ENCODE measurements around the gene EPB42. TPM values are rescaled to one million over a fixed set of nuclear protein-coding genes. Genes with fewer than 3 reads are reported as not detected.
"Not testable (repeated sequence)": the region's sequence is repeated elsewhere in the genome, so short reads cannot be mapped to it uniquely, and the experiment has no call there.

EPB42 gene
- total RNA-seq, 1 donor from 2014 or later = 0.94 TPM

DNA sequence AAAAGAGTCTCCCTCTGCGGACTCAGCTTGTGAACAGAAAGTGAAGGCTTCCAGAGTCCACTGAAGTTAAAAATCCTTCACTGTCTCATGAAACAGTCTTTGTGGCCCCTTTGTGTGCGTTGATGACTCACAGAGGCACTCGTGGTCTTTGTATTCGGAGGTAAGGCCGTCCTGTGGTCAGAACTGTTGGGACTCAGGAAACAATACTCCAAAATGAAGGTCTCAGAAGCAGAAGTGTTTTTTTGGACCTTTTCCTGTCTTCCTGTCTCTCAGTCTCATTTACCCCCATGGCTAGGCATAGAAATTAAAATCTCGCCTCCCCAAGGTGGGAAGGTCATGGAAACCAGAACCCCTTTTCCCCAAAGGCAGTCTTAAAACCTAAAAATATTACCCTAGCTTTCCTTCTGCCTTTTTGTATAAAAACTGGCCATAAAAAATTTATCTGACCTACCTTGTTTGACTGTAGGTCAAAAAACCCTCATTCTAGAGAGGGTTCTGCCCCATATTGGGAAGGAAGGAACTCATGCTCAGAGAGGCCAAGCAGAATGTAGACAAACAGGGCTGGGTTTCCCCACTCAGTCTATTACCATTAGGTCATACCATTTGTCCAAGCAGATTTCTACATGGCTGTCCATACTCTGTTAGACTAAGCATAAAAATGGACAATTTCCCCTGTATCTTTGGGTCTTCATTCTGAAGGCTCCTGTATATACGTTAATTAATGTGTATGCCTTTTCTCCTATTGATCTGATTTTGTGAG is 19.1 kb upstream of the EPB42 start:
- DNase-seq = no peak

DNA sequence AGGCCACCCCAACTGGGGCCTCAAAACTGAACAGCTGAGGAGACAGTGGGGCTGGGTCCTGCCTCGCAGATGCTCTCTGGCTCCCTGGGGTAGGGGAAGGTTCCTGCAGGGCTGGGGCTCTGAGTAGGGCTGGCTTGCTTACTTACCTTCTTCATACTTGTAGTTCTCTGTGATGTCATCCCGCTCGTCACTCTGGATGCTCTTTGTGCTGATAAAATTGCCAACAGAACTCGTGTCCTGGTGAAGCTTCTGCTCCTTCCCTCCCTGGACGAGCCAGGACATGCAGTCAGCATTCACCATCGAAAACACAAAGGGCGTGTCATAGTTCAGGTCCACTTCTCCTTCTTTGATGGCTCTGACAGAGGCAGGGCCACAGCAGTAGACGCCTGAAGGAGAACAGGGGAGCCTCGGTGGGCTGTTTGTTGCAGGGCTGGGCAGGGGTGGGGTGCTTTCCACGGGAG is 17.9 kb upstream of the EPB42 start:
- DNase-seq = no peak

DNA sequence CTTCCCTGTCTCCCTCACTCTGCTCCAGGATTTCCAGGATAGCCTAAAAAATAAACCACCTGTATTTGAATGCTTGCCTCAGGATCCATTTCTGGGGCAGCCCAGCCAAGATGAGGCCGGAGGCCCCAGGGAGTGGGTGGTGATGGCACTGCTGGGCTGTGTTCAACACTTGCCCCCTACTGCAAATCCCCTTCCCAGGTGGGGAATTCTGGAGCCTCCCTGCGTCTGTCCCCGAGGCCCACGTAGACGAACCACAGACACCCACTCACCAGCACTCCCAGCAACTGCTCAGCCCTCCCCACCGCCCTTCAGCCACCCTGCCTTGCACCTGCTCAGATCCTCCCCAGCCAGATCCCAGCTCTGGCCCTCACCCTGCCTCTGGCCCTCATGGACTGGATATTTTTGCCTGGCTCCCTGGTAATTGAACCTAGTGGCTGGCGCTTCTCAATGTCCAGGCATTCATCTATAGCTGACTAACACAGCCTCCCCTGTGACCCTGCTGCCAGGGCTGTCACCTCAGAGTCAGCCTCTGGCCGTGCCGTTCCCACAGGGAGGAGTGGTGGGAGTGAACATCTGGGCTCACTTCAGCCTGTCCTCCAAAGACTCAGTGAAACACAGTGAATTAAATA is 17.1 kb upstream of the EPB42 start:
- no peak for DNase-seq

DNA sequence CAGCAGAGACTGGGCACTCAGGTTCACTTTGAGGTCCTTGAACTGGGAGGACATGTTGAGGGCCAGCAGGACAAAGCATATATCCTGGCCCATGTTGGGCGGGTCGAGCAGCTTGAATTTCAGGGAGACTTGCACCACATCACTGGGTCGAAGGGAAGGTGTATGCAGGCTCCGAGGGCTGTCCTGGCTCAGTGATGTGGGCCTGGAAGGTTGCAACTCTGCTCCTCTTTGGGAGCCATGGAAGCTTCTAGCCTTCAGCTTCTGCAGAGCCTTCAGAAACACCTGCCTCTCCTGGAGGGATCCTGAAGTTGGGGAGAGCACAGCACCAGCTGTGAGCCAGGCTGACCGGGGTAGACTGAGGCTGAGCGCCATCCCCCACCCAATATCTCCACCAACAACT is 14.7 kb upstream of the EPB42 start:
- DNase-seq = no peak

DNA sequence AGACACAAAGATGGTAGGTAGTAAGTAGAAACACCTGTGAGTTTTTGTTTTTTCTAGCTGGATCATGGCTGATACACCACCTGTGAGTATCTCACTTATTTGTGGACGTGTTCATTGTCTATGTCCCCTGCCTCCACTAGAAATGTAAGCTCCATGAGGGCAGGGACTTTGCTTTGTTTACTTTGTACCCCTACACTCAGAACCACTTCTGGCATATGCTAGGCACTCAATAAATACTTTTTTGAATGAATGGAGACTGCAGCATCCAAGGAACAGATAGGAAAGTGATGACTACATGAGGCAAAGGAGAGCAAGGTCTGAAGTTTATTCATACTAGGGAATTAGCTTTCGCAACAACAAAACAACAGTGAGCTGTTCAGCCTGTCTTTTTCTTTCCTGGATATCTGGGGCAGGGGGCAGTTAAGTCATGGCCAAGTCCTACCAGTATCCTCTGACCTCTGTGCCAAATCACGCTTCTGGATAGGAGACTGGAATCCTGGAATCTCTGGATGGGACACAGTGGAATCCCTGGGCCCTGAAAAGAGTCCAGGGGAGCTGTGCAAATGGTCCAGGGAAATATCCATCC is 11.6 kb upstream of the EPB42 start:
- DNase-seq = no peak

DNA sequence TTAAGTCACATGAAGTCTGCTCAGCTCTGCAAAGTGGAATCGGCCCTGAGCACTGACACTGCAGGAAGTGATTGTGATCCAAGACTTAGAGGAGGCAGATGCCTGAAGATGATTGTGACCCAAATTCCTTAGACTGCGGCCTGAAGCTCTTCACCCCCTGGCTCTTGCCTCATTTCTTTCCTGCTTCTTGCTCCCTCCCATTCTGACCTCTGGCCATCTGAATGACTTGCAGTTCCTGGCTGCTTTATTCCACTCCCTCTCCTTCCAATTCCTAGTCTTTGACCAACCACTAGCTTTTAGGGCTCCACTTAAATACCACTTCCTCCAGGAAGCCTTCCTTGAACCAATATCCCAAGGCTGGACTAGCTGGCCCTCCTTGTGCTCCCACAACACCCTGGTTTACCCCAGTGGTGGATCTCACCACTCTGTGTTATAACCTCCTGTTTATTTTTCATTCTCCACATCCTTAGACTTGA is 9.9 kb upstream of the EPB42 start:
- DNase-seq = no peak

DNA sequence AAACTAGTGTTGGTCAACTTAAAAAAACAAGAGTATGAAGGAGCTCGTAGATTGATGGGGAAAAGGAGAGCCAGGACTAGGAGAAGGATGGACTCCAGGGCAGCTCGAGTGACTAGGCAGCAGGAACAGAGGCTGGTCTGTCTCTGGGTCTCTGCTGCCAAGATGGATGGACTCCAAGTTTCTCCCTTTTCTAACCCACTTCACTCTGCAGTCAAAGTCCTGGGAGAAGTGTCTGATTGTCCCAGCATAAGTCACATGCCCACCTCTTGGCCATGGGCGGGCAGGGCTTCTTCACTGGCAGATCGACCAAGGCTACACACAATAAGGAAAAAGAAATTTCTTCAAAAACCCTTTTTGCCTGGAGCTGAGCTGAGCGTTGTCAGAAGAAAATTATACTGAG is 9.2 kb upstream of the EPB42 start:
- DNase-seq = no peak

DNA sequence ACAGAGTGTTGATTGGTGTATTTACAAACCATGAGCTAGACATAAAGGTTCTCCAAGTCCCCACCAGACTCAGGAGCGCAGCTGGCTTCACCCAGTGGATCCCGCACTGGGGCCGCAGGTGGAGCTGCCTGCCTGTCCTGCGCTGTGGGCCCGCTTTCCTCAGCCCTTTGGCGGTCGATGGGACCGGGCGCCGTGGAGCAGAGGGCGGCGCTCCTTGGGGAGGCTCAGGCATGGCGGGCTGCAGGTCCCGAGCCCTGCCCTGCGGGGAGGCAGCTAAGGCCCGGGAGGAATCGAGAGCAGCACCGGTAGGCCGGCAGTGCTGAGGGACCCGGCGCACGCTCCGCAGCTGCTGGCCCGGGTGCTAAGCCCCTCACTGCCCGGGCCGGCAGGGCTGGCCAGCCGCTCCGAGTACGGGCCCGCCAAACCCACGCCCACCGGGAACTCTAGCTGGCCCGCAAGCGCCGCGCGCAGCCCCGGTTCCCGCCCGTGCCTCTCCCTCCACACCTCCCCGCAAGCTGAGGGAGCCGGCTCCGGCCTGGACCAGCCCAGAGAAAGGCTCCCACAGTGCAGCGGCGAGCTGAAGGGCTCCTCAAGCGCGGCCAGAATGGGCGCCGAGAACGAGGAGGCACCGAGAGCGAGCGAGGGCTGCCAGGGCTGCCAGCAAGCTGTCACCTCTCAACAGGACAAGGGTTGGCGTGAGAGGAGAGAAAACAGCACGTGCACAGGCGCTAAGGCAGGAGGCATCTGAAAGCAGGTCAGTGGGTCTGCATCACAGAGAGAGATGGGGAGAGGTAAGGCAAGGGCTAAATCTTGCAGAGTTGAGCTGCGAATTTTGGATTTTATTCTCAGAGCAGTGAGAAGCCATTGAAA is 5.9 kb upstream of the EPB42 start:
- DNase-seq = no peak

DNA sequence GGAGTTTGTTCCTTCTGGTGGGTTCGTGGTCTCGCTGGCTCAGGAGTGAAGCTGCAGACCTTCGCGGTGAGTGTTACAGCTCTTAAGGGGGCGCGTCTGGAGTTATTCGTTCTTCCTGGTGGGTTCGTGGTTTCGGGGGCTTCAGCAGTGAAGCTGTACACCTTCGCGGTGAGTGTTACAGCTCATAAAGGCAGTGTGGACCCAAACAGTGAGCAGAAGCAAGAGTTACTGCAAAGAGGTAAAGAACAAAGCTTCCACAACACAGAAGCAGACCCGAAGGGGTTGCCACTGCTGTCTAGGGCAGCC is 5.1 kb upstream of the EPB42 start:
- not testable (repeated sequence) for DNase-seq

DNA sequence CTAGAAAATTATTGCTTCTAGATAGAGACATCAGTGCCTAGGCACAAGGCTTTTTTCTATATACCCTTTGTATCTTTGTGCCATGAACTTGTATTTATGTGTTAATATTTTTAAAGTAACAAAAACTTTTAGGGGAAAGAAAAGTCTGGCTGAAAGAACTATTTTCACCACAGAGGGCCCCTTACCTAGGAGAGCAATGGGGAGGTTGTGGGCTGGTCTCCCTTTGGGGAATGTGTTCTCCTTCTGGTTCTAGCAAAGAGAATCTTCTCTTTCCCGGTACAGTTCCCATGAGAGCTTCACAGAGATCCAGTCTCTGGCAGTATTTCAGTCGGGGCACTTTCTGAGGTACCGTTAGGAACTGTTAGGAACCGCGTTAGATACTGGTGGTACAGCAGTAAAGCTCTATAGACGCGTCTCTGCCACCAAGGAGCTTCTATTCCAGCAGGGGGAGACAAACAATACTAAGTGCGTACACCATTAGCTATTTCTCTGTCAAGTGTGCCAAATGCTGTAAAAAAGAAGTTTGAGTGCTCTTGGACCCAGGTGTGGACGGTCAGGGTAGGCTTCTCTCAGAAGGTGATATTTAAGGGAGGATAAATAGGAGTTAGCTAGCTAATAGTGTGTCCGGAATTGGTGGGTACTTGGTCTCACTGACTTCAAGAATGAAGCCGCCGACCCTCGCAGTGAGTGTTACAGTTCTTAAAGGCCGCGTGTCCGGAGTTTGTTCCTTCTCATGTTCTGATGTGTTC is 4.6 kb upstream of the EPB42 start:
- DNase-seq = no peak

DNA sequence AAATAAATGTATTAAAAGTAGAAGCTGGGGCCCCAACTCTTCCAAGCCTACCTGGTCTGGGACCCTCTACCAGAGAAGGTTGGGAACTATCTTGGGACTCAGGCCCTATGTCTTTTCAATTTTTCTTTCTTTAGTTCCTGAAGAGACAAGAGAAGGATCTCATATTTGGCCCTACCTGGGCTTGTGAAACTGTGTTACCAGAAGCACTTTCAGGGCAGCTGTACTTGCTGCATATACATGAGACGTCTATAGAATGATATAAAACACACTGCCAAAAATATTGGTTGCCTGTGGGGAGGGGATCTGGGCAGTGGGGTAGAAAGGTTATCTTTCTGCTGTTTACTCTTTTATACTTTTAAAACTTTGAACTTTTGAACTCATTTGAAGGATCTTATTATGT is 604 bp upstream of the EPB42 start:
- DNase-seq = no peak

DNA sequence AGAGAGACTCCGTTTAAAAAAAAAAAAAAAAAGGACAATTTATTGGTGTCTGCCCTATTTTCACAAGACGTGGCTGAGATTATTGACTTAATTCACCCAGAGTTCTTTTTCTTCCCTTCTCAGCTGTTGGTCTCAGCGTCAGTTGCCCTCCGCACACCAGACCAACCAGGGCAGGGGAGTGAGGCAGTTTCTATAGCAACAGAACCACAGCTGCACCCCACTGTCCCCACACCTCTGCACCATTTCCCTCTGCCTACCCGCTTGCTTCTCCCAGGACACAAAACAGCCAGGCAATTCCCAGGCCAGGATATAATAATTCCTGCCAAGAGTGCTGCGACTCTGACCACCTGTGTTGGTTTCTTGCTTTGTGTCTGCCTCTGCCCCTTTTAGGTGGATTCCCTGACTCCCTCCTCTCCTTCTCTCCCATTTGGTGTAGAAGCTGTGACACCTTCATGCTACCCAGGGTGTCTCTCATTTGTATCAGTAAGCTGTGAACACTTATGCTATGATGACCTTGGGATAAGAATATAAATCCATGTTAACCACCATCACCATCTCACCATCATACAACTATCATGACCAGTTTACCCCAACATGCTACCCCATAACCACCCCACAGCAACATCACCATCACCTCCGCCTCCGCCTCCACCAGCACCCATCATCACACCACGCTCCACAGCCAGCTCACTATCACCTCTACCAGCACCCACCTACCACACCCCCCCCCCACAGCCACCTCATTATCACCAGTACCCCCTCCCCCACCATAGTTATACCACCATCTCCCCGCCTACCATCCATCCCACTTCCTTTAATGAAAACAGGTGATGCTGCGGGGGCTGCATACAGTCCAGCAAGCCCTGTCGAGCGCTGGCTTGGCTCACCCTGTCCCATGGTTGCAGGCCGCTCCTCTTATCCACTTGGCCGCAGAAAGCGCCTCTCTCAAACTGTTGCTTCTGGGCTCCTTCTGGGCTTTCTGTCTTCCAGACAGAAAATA is 589 bp downstream of the EPB42 start:
- no peak for DNase-seq

DNA sequence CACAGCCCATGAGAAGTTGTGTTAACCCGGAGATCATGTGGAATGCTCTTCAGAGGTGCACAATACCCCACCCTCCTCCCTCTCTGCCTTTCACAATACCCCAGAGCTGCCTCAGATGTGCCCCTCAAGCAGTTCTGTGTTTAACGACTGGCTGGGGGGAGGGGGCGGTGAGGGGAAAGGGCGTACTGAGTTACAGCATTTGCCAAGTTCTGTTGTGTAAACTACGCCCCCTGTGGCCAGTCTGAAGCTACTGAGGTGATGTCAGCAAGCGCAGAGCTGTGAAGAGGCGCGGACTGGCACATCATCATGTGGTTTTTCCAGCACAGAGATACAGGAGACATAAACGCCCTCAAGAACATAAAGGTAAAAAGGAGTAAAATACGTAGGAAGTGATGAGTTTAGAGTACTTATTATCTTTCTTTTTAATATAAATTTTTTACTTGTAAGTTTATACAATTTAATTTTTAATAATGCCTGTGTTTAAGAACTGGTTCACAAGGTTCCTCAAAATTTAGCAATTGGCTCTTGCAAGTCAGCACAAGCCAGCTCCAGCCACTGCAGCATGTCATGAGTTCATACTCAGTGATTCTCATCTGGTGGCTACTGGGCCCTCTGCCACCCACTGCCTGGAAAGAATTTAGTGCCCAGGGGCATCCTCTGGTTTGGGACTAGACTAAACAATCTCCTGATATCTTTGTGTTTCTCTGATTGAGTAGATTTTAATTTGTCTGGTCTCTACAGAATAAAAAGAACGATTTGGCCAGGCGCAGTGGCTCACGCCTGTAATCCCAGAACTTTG is 1.7 kb downstream of the EPB42 start:
- DNase-seq = no peak

DNA sequence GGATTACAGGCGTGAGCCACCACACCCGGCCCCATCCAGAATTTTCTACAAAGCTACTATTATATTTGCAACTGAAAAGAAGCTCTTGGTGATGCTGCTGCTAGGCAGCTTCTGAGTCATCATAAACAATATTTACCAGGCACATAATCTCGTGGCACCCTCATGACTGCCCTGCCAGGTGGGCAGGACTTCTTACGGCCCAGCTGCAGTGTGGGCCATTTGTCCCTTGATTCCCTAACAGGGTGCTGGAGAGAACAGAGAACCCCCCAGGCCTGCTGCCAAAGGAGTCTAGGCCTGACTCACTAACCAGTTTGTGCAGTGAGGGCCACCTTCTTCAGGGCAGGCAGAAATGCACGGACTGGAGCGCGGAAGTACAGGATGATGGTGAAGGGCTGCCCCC is 4.9 kb downstream of the EPB42 start:
- no peak for DNase-seq

DNA sequence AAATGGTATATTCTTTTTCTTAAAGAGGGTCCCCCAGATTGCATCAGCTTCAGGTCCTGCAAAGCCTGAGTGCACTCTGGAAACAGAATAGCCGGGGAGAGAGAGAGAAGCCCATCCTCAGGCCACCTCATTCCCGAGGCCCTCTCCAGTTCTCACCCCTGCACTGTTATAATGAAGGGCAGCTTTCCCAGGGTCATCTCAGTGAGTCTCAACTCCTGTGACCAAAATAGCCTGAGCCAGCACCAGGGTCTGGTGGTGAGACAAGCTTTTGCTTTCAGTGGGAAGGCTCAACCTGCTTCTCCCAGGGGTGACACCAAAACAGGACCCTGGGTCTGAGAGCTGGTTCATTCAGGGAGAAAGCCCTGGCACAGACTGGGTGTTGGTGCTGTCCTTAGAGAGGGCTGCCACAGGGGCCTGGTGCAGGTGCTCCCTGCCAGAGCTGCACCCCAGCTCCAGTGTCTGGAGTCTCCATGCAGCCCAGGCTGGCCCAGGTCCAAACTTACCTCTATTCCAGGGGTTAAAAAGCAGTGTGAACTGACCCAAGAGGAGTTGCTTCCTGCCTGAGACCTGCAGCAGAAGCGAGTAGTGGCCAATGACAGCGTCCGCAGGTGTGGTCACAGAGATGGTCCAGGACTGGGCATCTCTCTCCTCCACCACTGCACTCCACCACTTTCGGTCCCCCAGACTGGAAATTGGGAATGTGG is 6.1 kb downstream of the EPB42 start:
- DNase-seq = no peak

DNA sequence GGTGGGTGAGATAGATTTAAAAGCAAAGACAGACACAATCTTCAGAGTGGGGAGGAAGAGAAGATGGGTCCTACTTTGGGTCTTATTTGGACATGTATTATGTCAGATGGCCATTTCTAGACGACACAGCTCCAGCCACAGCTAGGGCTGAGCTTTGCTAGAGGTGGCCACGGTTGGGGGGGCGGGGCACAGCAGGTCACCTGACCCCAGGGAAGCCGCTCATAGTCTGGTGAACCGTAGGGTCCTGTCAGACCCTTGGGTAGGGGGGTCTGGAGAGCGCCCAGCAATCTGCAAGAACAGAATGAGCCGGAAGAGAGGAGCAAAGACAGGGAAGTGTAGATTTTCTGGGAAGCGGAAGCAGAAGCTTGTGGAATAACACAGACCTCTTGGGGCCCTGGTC is 6.6 kb downstream of the EPB42 start:
- DNase-seq = no peak

DNA sequence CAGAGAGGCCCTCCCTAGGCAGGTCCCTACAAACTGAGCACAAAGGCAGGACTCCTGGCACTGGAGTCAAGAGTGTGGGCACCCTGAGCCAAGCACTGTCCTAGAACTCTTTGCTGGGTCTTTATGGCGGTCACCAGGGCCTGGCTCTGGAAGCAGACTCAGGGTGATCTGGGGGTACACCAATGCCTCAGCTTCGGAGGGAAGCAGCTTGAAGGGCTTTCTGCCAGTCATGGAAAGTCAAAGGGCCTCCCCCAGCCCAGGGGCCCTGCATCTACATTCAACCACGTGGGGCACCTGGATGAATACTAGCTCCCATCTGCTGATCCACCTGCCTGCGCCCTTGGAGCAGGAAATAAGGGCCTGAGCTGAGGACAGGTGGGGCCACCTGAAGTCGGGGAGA is 7.4 kb downstream of the EPB42 start:
- DNase-seq = no peak

DNA sequence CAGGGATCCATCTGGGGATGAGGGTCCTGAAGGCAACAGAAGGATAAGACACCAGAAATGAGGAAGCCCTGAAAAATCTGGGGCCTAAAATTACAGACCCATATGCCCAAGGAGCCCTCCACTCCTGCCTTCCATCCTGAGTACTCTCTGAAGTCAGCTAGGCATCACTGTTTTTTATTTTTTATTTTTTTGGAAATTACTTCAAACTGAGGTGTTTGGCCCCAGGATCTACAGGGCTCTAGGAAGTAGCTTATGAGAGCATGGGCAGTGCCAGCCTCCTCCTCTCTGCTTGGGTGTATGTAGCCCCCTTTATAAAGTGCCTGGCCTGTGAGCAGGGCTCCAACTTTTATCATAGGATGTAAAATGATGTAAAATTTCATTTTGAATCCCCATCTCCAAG is 7.9 kb downstream of the EPB42 start:
- no peak for DNase-seq

DNA sequence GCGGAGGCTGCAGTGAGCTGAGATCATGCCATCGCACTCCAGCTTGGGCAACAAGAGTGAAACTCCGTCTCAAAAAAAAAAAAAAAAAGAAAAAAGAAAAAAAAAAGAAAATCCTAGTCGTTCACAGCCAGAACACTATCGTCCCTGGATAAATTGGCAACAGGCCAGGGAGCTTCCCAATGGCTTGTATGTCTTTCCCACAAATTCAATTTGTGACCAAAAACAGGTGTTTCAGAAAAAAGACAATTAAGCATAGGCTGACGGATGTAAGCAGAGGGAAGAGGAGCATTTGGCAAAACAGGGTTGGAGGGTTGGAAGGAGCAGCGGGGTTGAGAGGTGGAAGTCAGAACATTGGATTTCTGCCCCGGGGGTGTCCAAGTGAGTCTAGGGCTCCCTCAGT is 8.5 kb downstream of the EPB42 start:
- DNase-seq = no peak

Data from occipital lobe (tissue), 2 donors.